Stimulated activated CD8-positive, alpha-beta memory T cell treated with anti-CD3 and anti-CD28 coated beads, Interleukin-7, amount 100 ng/mL, for 24 hours (primary cell): ENCODE data around the gene BBIP1.

ENCODE experiments used
- DNase-seq: peaks from one replicate; pipeline ENCODE4 v3.0.0-alpha.2; 2020; ENCODE audit warnings: low read depth

Gene BBIP1

DNA sequence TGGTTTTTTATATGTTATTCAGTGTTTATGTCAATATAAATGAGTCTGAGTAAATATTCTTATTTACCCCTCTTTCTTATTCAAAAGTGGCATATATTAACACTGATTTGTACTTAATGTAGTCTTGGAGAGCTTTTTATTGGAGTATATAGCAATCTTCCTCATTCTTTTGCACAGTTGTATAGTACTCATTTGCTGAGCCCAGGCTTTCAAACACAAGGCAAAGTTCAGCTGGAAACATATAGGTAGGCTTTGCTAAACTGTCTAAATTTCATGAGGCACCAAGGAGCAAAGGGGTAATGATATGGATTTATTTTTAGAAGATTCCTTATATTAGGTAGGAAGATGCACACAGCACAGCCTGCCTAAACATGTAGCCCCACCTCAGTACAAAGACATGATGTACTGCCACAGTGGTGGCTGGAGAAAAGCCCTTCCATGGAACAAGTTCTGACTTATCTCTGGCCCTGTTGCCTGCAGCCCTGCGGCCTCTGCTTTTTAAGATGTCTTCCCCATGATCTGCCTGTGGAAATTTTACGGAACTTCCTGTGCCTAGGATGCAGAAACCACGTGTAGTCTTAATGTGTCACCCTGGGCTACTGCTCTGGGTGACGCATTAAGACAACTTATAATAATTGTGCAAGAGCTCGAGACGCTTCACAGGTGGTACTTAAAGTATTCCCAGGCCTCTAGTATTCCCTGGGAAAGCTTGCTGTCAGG is 56.9 kb downstream of the BBIP1 start:
- DNase-seq = no peak

DNA sequence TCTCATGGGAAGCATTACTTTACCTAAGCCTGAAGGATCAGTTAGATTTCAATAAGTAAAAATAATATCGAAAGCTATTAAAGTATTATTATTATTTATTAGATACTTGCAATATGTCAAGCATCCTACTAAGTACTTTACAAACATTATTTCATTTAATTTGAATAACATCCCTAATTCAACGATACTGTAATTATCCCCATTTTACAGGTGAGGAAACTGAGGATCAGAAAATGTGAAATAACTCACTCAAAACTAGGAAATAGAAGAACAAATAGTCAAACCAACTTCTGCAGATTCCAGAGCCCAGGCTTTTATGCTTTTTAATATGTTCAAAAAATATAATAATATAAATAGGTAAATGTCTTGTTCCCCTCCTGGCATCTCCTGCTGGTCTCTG is 57.5 kb downstream of the BBIP1 start:
- no peak for DNase-seq

DNA sequence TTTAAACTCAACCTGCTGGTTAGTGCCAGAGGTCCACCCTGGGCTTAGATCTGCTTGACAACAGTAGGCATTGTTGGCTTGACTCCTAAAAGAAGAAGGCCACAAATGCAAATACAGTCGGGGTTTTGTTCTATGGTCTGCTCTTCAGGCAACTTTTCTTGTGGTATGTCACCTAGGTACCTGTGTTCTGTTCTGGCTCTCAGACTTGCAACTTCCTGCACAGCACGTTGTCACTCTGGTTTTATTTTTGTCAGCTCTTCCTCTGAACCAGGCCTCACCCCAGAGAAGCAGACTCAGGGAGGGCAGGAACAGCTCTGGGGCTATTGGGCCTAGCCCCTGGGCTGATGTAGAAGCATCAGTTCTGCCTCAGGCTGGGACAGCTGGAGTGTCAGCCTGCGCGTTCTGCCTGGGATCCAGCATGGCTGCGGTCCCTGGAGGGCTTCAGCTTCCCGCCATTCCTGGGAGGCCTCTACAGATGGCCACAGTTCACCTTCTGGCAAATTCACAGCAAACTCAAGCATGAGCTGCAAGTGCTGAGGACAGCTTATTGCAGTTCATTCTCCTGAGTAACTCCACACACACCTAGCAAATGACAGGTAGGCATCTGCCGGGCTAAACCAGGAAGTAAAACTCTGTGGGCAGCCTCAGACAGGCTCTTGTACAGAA is 58.3 kb downstream of the BBIP1 start:
- DNase-seq = no peak

DNA sequence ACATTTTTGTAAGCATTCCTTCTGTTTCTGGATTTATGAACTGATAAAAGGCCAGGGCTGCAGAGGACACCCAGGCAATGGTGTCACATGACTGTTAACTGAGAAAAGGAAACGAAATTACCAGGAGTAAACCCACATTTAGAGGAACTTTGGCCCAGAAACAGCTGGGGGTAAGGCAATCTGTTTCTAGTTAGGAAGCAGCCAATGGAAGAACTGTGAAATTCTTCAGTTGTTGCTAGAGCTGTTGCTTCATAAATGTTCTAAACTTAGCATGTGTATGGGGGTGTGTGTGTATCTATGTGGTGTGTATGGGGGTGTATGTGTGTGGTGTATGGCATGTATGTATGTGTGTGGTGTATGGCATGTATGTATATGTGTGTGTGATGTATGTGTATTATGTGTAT is 59.0 kb downstream of the BBIP1 start:
- no peak for DNase-seq

DNA sequence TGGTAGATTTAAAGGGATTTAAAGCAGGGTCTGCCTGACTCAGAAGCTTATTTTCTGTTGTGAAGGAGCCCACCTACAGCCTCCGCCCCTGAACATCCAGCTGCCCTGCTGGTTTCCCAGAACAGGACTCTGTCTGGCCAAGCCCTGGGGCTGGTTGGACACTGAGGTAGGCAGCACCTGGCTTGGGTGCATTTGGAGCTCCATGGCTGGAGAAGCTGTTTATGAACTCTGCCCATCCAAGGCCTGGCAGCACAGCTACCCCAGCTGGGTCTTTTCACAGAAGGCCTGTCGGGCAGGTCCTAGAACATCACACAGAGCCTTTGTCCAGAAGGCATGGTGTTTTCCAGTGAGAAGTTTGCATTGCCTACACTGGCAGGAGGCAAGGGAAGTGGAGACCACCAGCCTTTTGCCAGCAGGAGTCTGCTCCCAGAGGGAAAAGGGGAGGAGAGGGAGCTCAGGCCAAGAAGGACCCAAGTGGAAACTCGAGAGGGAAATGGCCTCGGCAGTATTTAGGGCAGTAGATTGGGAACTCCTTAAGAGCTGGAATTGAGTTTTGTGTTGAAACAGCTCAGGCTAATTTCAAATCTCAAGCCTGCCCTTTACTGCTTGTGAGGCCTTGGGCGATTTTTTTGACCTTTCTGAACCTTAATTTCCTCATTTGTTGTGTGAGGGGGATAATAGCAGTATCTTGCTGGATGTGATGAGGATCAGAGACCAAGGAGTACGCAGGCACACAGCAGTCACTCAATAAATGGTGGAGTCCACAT is 59.6 kb downstream of the BBIP1 start:
- DNase-seq = no peak

DNA sequence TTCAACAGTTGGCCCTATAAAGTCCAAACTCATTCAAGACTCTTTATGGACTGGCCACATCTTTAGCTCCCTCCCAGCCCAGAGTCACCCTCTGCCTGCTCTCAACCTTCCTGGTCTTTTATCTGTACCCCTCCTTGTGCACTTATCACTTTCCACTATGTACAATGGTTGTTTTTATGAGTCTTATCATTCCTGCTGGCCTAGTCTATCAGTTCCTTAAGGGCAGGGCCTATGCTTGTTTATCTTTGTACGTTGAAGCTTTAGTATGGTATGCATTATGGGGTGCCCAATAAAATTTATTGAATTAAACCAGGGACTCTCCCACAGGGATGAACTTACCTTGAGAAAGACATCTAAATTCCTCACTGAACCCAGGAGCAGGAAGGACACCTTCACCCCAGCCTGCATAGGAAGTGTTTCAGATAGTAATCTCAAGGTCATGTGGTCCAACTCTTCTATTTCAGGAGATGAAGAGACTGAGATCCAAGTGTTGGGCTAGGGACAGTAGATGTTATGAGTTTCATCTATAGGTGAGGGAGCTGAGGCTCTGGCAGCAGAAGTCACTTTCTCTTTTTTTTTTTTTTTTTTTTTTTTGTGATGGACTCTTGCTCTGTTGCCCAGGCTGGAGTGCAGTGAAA is 60.6 kb downstream of the BBIP1 start:
- no peak for DNase-seq

DNA sequence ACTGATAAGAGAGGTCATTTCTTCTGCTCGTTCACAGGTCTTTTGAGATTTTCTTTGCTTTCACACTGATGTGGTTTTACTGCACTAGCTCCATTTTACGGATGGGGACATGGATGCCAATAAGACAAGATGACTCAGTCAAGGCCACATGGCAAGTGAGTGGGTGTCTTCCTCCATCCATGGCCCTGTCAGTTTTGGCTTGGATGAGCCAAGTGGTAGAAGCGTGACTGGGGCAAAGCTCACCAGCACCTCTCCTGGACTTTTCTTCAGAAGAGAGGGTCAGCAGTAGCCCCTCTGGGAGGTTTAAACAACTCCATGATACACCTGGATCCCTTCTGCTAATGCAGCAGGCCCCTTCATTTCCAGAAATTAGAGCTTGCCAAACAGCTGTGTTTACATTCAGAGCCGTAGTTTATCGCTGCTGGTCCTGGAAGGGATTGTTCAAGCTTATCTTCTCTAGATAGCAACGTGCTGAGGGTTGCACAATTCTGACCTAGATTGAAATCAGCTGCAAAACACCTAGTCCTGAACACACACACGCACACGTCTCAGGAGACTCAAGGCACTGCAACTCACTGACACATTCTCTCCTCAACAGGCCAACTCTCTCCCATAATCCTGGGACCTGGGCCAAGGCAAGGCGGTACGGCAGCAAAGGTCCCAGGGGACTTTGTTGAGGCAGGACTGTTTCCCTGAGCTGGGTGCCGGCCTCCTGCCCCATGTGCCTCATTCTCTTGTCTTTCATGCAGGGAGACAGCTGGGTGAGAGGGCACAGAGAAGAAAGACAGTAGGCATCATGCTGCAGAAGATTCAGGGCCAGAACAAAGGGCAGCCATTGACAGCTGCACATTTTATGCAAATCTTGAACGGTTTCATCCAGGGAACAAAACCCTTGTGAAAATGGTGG is 61.5 kb downstream of the BBIP1 start:
- DNase-seq = no peak

DNA sequence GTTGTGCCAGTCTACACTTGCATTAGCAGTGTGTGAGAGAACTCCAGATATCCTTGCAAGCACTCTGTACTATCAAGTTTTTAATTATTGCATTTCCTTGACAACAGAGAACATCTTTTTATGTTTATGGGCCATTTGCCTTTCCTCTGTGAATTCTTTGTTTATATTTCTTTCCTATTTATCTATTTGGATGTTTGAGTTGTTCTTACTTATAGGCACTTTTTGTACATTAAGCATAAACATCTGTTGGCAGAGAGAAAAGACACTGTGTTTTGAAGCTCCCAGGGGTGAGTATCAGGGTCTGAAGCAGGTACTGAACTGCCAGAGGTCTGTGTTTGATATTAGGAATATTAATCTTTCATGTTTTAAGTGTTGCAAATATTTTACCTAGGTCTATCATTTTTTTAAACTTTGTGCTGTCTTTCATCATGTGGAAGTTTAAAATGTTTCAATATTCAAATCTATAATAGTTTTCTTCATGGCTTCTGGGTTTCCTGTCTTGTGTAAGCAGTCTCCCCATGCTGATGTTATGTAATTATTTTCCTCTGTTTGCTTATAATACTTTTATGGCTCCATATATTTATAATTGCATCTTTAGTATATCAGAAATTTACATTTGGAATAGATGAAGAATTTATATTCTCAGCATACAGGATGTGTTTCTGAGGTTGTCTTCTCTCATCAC is 64.9 kb downstream of the BBIP1 start:
- no peak for DNase-seq

DNA sequence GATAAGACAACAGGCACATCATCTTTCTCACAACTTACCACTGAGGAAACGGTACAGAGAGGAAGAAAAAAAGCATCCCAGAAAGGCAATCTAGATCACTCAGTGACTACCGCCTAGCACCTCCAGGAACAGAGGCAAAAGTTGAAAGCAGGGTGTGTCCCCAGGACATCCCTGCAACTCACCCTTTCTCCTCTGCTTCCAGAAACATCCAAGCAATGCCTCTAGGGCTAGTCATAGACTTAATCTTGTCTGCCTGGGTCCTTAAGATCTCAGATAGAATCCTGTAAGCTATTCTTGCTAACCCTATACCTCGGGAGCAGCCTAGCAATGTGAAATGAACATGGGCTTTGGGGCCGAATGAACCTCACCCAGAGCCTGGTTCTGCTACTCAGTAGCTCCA is 66.0 kb downstream of the BBIP1 start:
- DNase-seq = no peak

DNA sequence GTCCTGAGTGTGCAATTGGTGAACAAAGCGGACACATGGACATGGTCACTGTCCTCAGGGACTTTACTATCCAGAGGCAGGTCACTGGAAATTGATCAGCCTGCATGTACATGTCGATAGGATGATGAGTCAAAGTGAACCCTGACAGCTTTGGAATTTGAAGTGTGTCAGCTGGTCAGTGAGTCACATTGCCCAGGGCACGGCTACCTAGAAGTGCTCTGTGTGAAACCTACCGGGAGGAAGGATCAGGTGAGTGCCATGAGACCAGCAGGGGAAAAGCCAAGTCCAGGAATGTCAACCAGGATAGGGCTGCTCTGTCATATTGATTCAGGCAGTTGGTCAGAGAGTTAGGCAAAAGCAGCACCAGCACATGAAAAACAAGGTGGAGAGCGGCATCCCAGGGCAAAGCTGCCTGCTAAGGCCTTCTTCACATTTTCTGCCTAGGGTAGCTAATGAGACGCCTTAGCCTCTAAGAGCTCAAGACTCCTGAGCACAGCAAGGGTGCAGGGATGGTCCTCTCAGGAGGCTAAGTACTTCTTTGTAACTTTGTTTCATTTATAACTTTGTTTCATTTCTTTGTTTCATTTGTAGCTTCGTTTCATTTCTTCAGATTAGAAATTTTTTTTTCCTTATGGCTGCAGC is 66.6 kb downstream of the BBIP1 start:
- no peak for DNase-seq

DNA sequence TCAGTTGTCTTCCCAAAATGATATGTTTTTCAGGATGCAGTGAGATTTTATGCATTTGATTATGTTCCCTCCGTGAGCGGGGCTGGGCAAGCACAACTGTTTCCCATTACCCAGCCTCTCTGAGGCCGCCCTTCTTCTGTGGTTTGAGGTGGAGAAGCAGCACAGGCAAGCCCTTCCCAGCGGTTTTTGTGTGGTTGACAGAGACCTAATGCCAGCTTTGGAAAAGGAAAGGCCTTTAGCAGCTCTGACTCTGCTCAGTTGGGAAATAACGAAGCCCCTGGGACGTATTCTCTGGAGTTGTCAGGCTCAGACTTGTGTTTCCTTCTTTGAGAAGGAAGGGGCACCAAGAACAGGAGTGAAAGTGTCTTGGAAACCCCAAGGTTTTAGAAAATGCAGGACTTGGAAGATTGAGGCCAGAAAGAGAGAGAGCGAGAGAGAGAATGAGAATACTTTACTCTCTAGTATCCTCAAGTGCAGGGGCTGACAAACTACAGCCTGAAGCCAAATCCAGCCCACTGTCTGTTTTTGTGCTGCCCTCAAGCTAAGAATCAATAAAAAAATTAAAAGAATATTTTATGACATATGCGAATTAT is 67.9 kb downstream of the BBIP1 start:
- no peak for DNase-seq

DNA sequence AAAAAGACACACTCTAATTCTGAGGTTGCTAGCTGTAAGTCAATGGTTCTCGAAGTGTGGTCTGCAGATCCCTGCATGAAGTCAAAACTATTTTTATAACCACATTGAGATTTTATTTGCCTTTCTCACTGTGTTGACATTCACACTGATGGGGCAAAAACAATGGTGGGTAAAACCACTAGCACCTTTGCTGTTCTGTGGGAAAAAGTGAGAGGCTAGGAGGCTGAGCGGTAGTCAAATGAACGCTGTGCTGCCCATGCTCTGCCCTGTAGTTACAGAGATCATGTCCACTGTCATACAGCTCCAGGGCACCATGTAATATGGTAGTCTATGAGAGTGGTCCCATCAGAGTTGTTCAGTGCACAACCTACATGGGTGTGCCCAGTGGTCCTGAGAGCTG is 68.9 kb downstream of the BBIP1 start:
- no peak for DNase-seq
